ENCODE measurements around the gene TMEM170A. TPM values are rescaled to one million over a fixed set of nuclear protein-coding genes. Genes with fewer than 3 reads are reported as not detected.

The TMEM170A gene
- total and polyA plus RNA-seq, 2 donors (not counting 1 experiment from before 2014, with no cell fraction given): 21.8 to 37.9 TPM

GRCh38 chr16:75416904-75417565 lies 47.5 kb downstream of the TMEM170A start:
- intact Hi-C loops (cut with micrococcal nuclease): no loop called here
- DNase-seq (no peak), ATAC-seq (ENCODE audit: low read depth) (no peak)
- WGBS (ENCODE audit: insufficient coverage): 100% methylated on average over 1 of the region's 2 CpGs
- Histone ChIP-seq H3K9me3 (ENCODE audit: control extremely low read depth in 1 of 3, control insufficient read depth in 2 of 3, insufficient read depth in 1 of 3, low read length in 2 of 3) (no peaks in the 10 kb centered on the region), H2AFZ (ENCODE audit: insufficient read depth, low read depth, low read length, poor library complexity, severe bottlenecking) (no peak overlapping the region), H3K79me2 (ENCODE audit: control insufficient read depth, insufficient read depth, low read length) (peaks cover 57% of the 10 kb centered on the region), H3K4me3 (ENCODE audit: control extremely low read depth in 1 of 5, extremely low read depth in 1 of 5, insufficient read depth in 1 of 5, low read depth in 2 of 5, low read length in 4 of 5) (no peak overlapping the region), H3K27ac (ENCODE audit: low read length in 2 of 2) (no peak overlapping the region), H4K20me1 (ENCODE audit: control insufficient read depth, insufficient read depth, low read length, poor library complexity, severe bottlenecking) (peaks cover 27% of the 10 kb centered on the region), H3K9ac (ENCODE audit: low read length) (no peak overlapping the region), H3K36me3 (replicated peaks in 1 of 2; ENCODE audit: control extremely low read depth in 1 of 2, control insufficient read depth in 1 of 2, extremely low read depth in 1 of 2, insufficient read depth in 2 of 2, low read length in 1 of 2) (peaks cover 6 to 9% of the 10 kb centered on the region in 2 experiments), H3K27me3 (replicated peaks in 1 of 4; ENCODE audit: control extremely low read depth in 1 of 4, control insufficient read depth in 3 of 4, insufficient read depth in 4 of 4, low read length in 3 of 4) (no peaks in the 10 kb centered on the region), H3K4me2 (replicated peaks; ENCODE audit: low read depth, low read length, poor library complexity, severe bottlenecking) (no peak overlapping the region), H3K4me1 (ENCODE audit: control insufficient read depth in 2 of 2, insufficient read depth in 2 of 2, low read length in 2 of 2) (peaks cover 5 to 10% of the 10 kb centered on the region in 2 donors)
- H3K27ac Mint-ChIP-seq: no peak overlapping the region
- H3K27me3 Mint-ChIP-seq: no peaks in the 10 kb centered on the region
- no peak overlapping the region for H3K4me3 Mint-ChIP-seq
- CTCF ChIA-PET: interaction anchor here (1.2 kb wide), 1 partner anchor 16 kb away, joined by 4 read pairs; no protein-coding TSS in a partner anchor
- POLR2A ChIA-PET: no interaction called here
- peaks cover 20% of the 10 kb centered on the region for H3K4me1 Mint-ChIP-seq
- H3K9me3 Mint-ChIP-seq (ENCODE audit: insufficient read depth): no peaks in the 10 kb centered on the region
- TF ChIP-seq EZH2 (IDR thresholded peaks at IDR 0.05; ENCODE audit: borderline replicate concordance, insufficient read depth, low read depth, low read length, poor library complexity, severe bottlenecking) (no peak), CTCF (IDR thresholded peaks at IDR 0.05) (no peak)

GRCh38 chr16:75415169-75415905 lies 49.2 kb downstream of the TMEM170A start:
- no peak overlapping the region for H3K4me3 ChIP-seq (ENCODE audit: control extremely low read depth in 1 of 5, extremely low read depth in 1 of 5, insufficient read depth in 1 of 5, low read depth in 2 of 5, low read length in 4 of 5)
- no peak overlapping the region for H3K9ac ChIP-seq (ENCODE audit: low read length)
- 100% methylated on average over 1 of the region's 4 CpGs for WGBS (ENCODE audit: insufficient coverage)
- DNase-seq (no peak), ATAC-seq (ENCODE audit: low read depth) (no peak)
- TF ChIP-seq CTCF (IDR thresholded peaks at IDR 0.05) (no peak), EZH2 (IDR thresholded peaks at IDR 0.05; ENCODE audit: borderline replicate concordance, insufficient read depth, low read depth, low read length, poor library complexity, severe bottlenecking) (no peak)
- peaks cover 6% of the 10 kb centered on the region for H3K4me1 Mint-ChIP-seq
- no peak overlapping the region for H3K27ac ChIP-seq (ENCODE audit: low read length in 2 of 2)
- no peaks in the 10 kb centered on the region for H3K9me3 ChIP-seq (ENCODE audit: control extremely low read depth in 1 of 3, control insufficient read depth in 2 of 3, insufficient read depth in 1 of 3, low read length in 2 of 3)
- H3K4me3 Mint-ChIP-seq: no peak overlapping the region
- peaks cover 45% of the 10 kb centered on the region for H3K79me2 ChIP-seq (ENCODE audit: control insufficient read depth, insufficient read depth, low read length)
- intact Hi-C loops (cut with micrococcal nuclease): no loop called here
- H3K27me3 ChIP-seq (replicated peaks in 1 of 4; ENCODE audit: control extremely low read depth in 1 of 4, control insufficient read depth in 3 of 4, insufficient read depth in 4 of 4, low read length in 3 of 4): no peaks in the 10 kb centered on the region
- no peak overlapping the region for H3K27ac Mint-ChIP-seq
- H3K27me3 Mint-ChIP-seq: no peaks in the 10 kb centered on the region
- ChIA-PET POLR2A (interaction anchor here (0.6 kb wide), 1 partner anchor 108 kb away, joined by 3 read pairs; no protein-coding TSS in a partner anchor), CTCF (interaction anchor here (1.3 kb wide), 1 partner anchor 30 kb away, joined by 4 read pairs; no protein-coding TSS in a partner anchor)
- H3K9me3 Mint-ChIP-seq (ENCODE audit: insufficient read depth): no peaks in the 10 kb centered on the region
- no peak overlapping the region for H3K4me2 ChIP-seq (replicated peaks; ENCODE audit: low read depth, low read length, poor library complexity, severe bottlenecking)
- H3K4me1 ChIP-seq (ENCODE audit: control insufficient read depth in 2 of 2, insufficient read depth in 2 of 2, low read length in 2 of 2): no peaks in the 10 kb centered on the region
- no peak overlapping the region for H2AFZ ChIP-seq (ENCODE audit: insufficient read depth, low read depth, low read length, poor library complexity, severe bottlenecking)
- H4K20me1 ChIP-seq (ENCODE audit: control insufficient read depth, insufficient read depth, low read length, poor library complexity, severe bottlenecking): peaks cover 26% of the 10 kb centered on the region
- H3K36me3 ChIP-seq (replicated peaks in 1 of 2; ENCODE audit: control extremely low read depth in 1 of 2, control insufficient read depth in 1 of 2, extremely low read depth in 1 of 2, insufficient read depth in 2 of 2, low read length in 1 of 2): peaks cover 7 to 14% of the 10 kb centered on the region in 2 experiments

All from B cell (primary cell).